DMS 273 treated with DMSO at 0.1 percent for 48 hours (cell line): ENCODE results near the gene RAPGEF5.

Experiments
- DNase-seq: peaks from one replicate; lab custom pipeline; 2025; lab: John Stamatoyannopoulos, UW

RAPGEF5 gene

GRCh38 chr7:22190736-22191135 is 166.2 kb downstream of the RAPGEF5 start:
- DNase-seq: peak; percentile 99

- no peak for DNase-seq
Observed at GRCh38 chr7:22189741-22190140, 167.2 kb downstream of the RAPGEF5 start.

- no peak for DNase-seq
Observed at GRCh38 chr7:22189230-22189629, 167.7 kb downstream of the RAPGEF5 start.

GRCh38 chr7:22187691-22188348 is 169.1 kb downstream of the RAPGEF5 start:
- no peak for DNase-seq

- DNase-seq: no peak
Observed at GRCh38 chr7:22185559-22185958, 171.4 kb downstream of the RAPGEF5 start.

GRCh38 chr7:22184549-22185199 is 172.3 kb downstream of the RAPGEF5 start:
- DNase-seq: no peak

- DNase-seq: no peak
Observed at GRCh38 chr7:22183522-22184280, 173.3 kb downstream of the RAPGEF5 start.

GRCh38 chr7:22182149-22182548 is 174.8 kb downstream of the RAPGEF5 start:
- DNase-seq: no peak

- no peak for DNase-seq
Observed at GRCh38 chr7:22181663-22182062, 175.3 kb downstream of the RAPGEF5 start.

- no peak for DNase-seq
Observed at GRCh38 chr7:22179442-22179879, 177.5 kb downstream of the RAPGEF5 start.

GRCh38 chr7:22178735-22179134 is 178.2 kb downstream of the RAPGEF5 start:
- no peak for DNase-seq

- DNase-seq: no peak
Observed at GRCh38 chr7:22176791-22177412, 180.1 kb downstream of the RAPGEF5 start.

- no peak for DNase-seq
Observed at GRCh38 chr7:22174574-22174953, 182.4 kb downstream of the RAPGEF5 start.

- no peak for DNase-seq
Observed at GRCh38 chr7:22173685-22174573, 183.0 kb downstream of the RAPGEF5 start.

- no peak for DNase-seq
Observed at GRCh38 chr7:22168129-22168634, 188.8 kb downstream of the RAPGEF5 start.

GRCh38 chr7:22167482-22167881 is 189.5 kb downstream of the RAPGEF5 start:
- no peak for DNase-seq

- DNase-seq: peak; percentile 20
Observed at GRCh38 chr7:22166928-22167327, 190.0 kb downstream of the RAPGEF5 start.

GRCh38 chr7:22159341-22159740 is 197.6 kb downstream of the RAPGEF5 start:
- no peak for DNase-seq

- no peak for DNase-seq
Observed at GRCh38 chr7:22157552-22157951, 199.4 kb downstream of the RAPGEF5 start.

GRCh38 chr7:22156205-22156604 is 200.7 kb downstream of the RAPGEF5 start:
- no peak for DNase-seq

- no peak for DNase-seq
Observed at GRCh38 chr7:22154143-22154529, 202.8 kb downstream of the RAPGEF5 start.
